ENCODE data around the gene MYCBP2.

GRCh38 chr13:77326905-77327604 lies at the start of gene MYCBP2:
- TF ChIP-seq CTCF (IDR thresholded peaks at IDR 0.05): no peak
- TF ChIP-seq POLR2A (IDR thresholded peaks at IDR 0.05): peak; percentile 96
